ENCODE results near the gene COPA.

The COPA gene

DNA sequence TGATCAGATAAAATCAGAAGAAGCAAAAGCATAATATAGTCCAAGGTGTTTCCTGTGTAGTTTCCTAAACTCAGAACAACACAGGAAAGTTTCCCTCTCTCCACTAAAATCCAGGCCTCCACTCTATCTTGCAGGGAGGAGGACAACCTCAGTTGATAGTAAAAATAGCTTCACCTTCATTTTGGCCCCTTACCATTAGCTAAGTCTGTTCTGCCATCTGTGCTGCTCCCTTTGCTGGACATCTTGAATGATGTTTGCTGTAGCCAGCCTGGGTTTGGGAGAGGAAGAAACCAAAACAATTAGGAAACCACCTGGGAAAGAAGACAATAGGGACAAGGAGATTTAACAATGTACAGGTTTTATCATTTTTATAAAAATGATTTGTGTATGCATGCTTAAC, 99.3 kb downstream of the COPA start:
- H3K4me2 ChIP-seq (ENCODE audit: low read depth, low read length, poor library complexity, severe bottlenecking) = no peak overlapping the region
- no peak overlapping the region for H2AFZ ChIP-seq (ENCODE audit: low read depth, low read length, severe bottlenecking)
- TF ChIP-seq, protein P1, sequence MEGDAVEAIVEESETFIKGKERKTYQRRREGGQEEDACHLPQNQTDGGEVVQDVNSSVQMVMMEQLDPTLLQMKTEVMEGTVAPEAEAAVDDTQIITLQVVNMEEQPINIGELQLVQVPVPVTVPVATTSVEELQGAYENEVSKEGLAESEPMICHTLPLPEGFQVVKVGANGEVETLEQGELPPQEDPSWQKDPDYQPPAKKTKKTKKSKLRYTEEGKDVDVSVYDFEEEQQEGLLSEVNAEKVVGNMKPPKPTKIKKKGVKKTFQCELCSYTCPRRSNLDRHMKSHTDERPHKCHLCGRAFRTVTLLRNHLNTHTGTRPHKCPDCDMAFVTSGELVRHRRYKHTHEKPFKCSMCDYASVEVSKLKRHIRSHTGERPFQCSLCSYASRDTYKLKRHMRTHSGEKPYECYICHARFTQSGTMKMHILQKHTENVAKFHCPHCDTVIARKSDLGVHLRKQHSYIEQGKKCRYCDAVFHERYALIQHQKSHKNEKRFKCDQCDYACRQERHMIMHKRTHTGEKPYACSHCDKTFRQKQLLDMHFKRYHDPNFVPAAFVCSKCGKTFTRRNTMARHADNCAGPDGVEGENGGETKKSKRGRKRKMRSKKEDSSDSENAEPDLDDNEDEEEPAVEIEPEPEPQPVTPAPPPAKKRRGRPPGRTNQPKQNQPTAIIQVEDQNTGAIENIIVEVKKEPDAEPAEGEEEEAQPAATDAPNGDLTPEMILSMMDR (IDR thresholded peaks at IDR 0.05; ENCODE audit: insufficient read depth, low read length, poor library complexity, severe bottlenecking) = no peak
- TF ChIP-seq EZH2phosphoT487 (conservative IDR thresholded peaks at IDR 0.05; ENCODE audit: low read length) = no peak
- no peaks in the 10 kb centered on the region for H3K9me2 ChIP-seq (replicated peaks; ENCODE audit: insufficient read depth, low read length)
- peaks cover 5% of the 10 kb centered on the region; the same call in 1 of the 2 replicates for H3K36me3 ChIP-seq (ENCODE audit: low read length)
- H3K4me3 ChIP-seq (ENCODE audit: insufficient read depth, low read length, poor library complexity, severe bottlenecking) = no peak overlapping the region
- peaks cover 21% of the 10 kb centered on the region for H3K79me2 ChIP-seq (ENCODE audit: insufficient read depth, low read length)
- no peak overlapping the region for H3K27ac ChIP-seq (ENCODE audit: low read depth, low read length)
- no peaks in the 10 kb centered on the region for H3F3A ChIP-seq (ENCODE audit: insufficient read depth)
- H3K27me3 ChIP-seq (ENCODE audit: low read length) = no peaks in the 10 kb centered on the region
- H3K9me3 ChIP-seq (ENCODE audit: insufficient read depth, low read length) = no peaks in the 10 kb centered on the region
- 0 out of 2 replicates have a peak, but pooled peaks cover 6% of the 10 kb centered on the region for H4K20me1 ChIP-seq (ENCODE audit: low read depth, low read length)
- no peak overlapping the region for H3K9ac ChIP-seq (ENCODE audit: low read length)

DNA sequence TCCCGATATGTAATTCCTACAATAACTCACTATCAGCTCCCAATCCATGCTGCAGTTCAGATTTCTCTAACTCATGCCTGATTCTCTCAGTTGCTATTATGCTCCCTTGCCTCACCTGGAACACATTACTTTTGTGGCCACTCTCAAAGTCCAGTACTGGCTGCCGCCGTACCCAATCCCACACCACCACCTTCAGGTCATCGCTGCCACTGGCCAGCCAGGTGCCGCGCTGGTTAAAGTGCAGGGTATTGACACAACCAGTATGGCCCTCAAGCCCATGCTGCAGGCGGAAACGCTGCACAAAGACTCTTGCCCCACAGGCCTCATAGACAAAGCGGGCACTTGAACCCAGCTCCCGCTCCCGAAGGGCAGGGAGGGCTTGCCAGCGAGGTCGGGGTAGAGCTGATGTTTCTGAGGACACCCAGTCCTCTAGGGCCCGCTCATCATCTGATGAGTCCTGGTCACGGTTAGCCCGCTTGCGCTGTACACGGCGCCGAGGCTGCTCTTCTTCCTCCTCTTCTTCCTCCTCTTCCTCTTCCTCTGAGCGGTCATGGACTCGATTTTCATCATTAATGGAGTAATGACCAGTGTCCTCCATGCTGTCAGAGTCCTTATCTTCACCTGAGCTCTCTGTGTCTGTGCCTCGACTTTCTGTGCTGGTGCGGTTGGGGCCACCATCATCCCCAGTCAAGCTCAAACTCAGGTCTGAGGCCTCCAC, 103.3 kb downstream of the COPA start:
- H3K9ac ChIP-seq (ENCODE audit: low read length) = no peak overlapping the region
- H2AFZ ChIP-seq (ENCODE audit: low read depth, low read length, severe bottlenecking) = no peak overlapping the region
- peaks cover 19% of the 10 kb centered on the region; the same call in 1 of the 2 replicates for H3K36me3 ChIP-seq (ENCODE audit: low read length)
- no peaks in the 10 kb centered on the region for H3K9me3 ChIP-seq (ENCODE audit: insufficient read depth, low read length)
- no peaks in the 10 kb centered on the region for H4K20me1 ChIP-seq (ENCODE audit: low read depth, low read length)
- no peak overlapping the region for H3K27ac ChIP-seq (ENCODE audit: low read depth, low read length)
- TF ChIP-seq EZH2phosphoT487 (conservative IDR thresholded peaks at IDR 0.05; ENCODE audit: low read length) = no peak
- TF ChIP-seq, protein P1 (IDR thresholded peaks at IDR 0.05; ENCODE audit: insufficient read depth, low read length, poor library complexity, severe bottlenecking) = no peak
- no peak overlapping the region for H3K4me2 ChIP-seq (ENCODE audit: low read depth, low read length, poor library complexity, severe bottlenecking)
- H3K4me3 ChIP-seq (ENCODE audit: insufficient read depth, low read length, poor library complexity, severe bottlenecking) = no peak overlapping the region
- H3F3A ChIP-seq (ENCODE audit: insufficient read depth) = no peaks in the 10 kb centered on the region; the same call in 1 of the 2 replicates
- H3K9me2 ChIP-seq (replicated peaks; ENCODE audit: insufficient read depth, low read length) = no peaks in the 10 kb centered on the region
- no peaks in the 10 kb centered on the region for H3K79me2 ChIP-seq (ENCODE audit: insufficient read depth, low read length)
- no peaks in the 10 kb centered on the region for H3K27me3 ChIP-seq (ENCODE audit: low read length)
